ENCODE results near the gene PTPRA. TPM values are rescaled to one million over a fixed set of nuclear protein-coding genes. Genes with fewer than 3 reads are reported as not detected.

The PTPRA gene
- total RNA-seq, 2 experiments from 2014 or later: 33.3 to 47.2 TPM

- TF ChIP-seq CTCF (conservative IDR thresholded peaks at IDR 0.05; ENCODE audit: low read length): no peak
- no peak for TF ChIP-seq EZH2phosphoT487 (IDR thresholded peaks at IDR 0.05; ENCODE audit: borderline replicate concordance, low read depth, low read length)
- CTCF ChIA-PET (ENCODE audit: unreplicated experiment): no interaction called here
- DNase-seq (ENCODE audit: low spot score): no peak
- no peak overlapping the region for H2AFZ ChIP-seq (ENCODE audit: low read length)
- H3K79me2 ChIP-seq (ENCODE audit: insufficient read depth, low read depth, low read length): no peaks in the 10 kb centered on the region
- H3K9me3 ChIP-seq (ENCODE audit: low read length): no peaks in the 10 kb centered on the region
- no peaks in the 10 kb centered on the region for H3K9me2 ChIP-seq (ENCODE audit: insufficient read depth, low read length)
- H3K4me1 ChIP-seq (ENCODE audit: insufficient read depth, low read length, poor library complexity, severe bottlenecking): no peaks in the 10 kb centered on the region
- no peak overlapping the region for H3K4me2 ChIP-seq (ENCODE audit: low read length)
- peaks cover 36% of the 10 kb centered on the region for H3K36me3 ChIP-seq (ENCODE audit: insufficient read depth, low read length)
- no peak overlapping the region for H3K27ac ChIP-seq (ENCODE audit: low read depth, low read length, poor library complexity, severe bottlenecking)
- no TSS peak for BruUV-seq (replicated peaks)
- H3K4me3 ChIP-seq (ENCODE audit: low read depth, low read length, poor library complexity, severe bottlenecking): no peak overlapping the region
- intact Hi-C loops (cut with micrococcal nuclease; ENCODE audit: unreplicated experiment): loop anchor here (5.0 to 10.0 kb wide), 2 partner anchors 86 to 289 kb away; no protein-coding TSS in a partner anchor
- H4K20me1 ChIP-seq (ENCODE audit: insufficient read depth, low read length): no peaks in the 10 kb centered on the region
- POLR2A ChIA-PET: interaction anchor here (0.6 to 0.8 kb wide), 2 partner anchors 12 to 260 kb away, joined by 3 read pairs; no protein-coding TSS in a partner anchor
Measured at GRCh38 chr20:3003416-3003815, 130.1 kb downstream of the PTPRA start.

GRCh38 chr20:3010985-3011723, 137.9 kb downstream of the PTPRA start:
- DNase-seq (ENCODE audit: low spot score): no peak
- CTCF ChIA-PET (ENCODE audit: unreplicated experiment): no interaction called here
- Histone ChIP-seq H3K4me3 (ENCODE audit: low read depth, low read length, poor library complexity, severe bottlenecking) (no peak overlapping the region), H3K27ac (ENCODE audit: low read depth, low read length, poor library complexity, severe bottlenecking) (no peak overlapping the region), H3K4me2 (ENCODE audit: low read length) (no peak overlapping the region), H3K9me3 (ENCODE audit: low read length) (no peaks in the 10 kb centered on the region), H4K20me1 (ENCODE audit: insufficient read depth, low read length) (no peaks in the 10 kb centered on the region), H3K36me3 (ENCODE audit: insufficient read depth, low read length) (peaks cover 71% of the 10 kb centered on the region), H3K9me2 (ENCODE audit: insufficient read depth, low read length) (no peaks in the 10 kb centered on the region), H3K79me2 (ENCODE audit: insufficient read depth, low read depth, low read length) (no peaks in the 10 kb centered on the region), H2AFZ (ENCODE audit: low read length) (no peak overlapping the region), H3K4me1 (ENCODE audit: insufficient read depth, low read length, poor library complexity, severe bottlenecking) (no peaks in the 10 kb centered on the region)
- intact Hi-C loops (cut with micrococcal nuclease; ENCODE audit: unreplicated experiment): no loop called here
- TF ChIP-seq CTCF (conservative IDR thresholded peaks at IDR 0.05; ENCODE audit: low read length): no peak
- BruUV-seq (replicated peaks): no TSS peak
- POLR2A ChIA-PET: interaction anchor here (0.6 kb wide), 1 partner anchor 236 kb away, joined by 5 read pairs; no protein-coding TSS in a partner anchor

- Histone ChIP-seq H3K9me2 (ENCODE audit: insufficient read depth, low read length) (no peaks in the 10 kb centered on the region), H3K4me2 (ENCODE audit: low read length) (no peak overlapping the region), H4K20me1 (ENCODE audit: insufficient read depth, low read length) (no peaks in the 10 kb centered on the region), H3K4me3 (ENCODE audit: low read depth, low read length, poor library complexity, severe bottlenecking) (no peak overlapping the region), H3K4me1 (ENCODE audit: insufficient read depth, low read length, poor library complexity, severe bottlenecking) (no peaks in the 10 kb centered on the region), H2AFZ (ENCODE audit: low read length) (no peak overlapping the region), H3K27ac (ENCODE audit: low read depth, low read length, poor library complexity, severe bottlenecking) (no peak overlapping the region), H3K36me3 (ENCODE audit: insufficient read depth, low read length) (peaks cover 72% of the 10 kb centered on the region), H3K9me3 (ENCODE audit: low read length) (no peaks in the 10 kb centered on the region), H3K79me2 (ENCODE audit: insufficient read depth, low read depth, low read length) (no peaks in the 10 kb centered on the region)
- ChIA-PET CTCF (ENCODE audit: unreplicated experiment) (no interaction called here), POLR2A (no interaction called here)
- no peak for TF ChIP-seq EZH2phosphoT487 (IDR thresholded peaks at IDR 0.05; ENCODE audit: borderline replicate concordance, low read depth, low read length)
- no peak for TF ChIP-seq CTCF (conservative IDR thresholded peaks at IDR 0.05; ENCODE audit: low read length)
- no TSS peak for BruUV-seq (replicated peaks)
- intact Hi-C loops (cut with micrococcal nuclease; ENCODE audit: unreplicated experiment): no loop called here
- DNase-seq (ENCODE audit: low spot score): no peak
Measured at GRCh38 chr20:3011752-3012151, 138.5 kb downstream of the PTPRA start.
